Coronary artery (tissue), 2 donors: ENCODE data around the gene RNF157.

Source experiments
- DNase-seq: peaks from one replicate; pipeline ENCODE4 v3.0.0-alpha.2; 2017; ENCODE audit warnings: low spot score
- H3K27ac ChIP-seq, 2 donors: fragments of 200-600 bp; sonication (generic); one replicate each; pipeline ENCODE4 v1.5.1; 2016 to 2019
- H3K4me3 ChIP-seq: fragments of 200-600 bp; sonication (generic); 2 replicates; pipeline ENCODE4 v1.5.1; 2016; ENCODE audit warnings: mild to moderate bottlenecking, moderate library complexity
- TF ChIP-seq, protein P1 (sequence below): fragments of 200-600 bp; sonication (generic); IDR thresholded peaks from one replicate; pipeline ENCODE4 v1.5.1; 2019; ENCODE audit warnings: antibody characterized with exemption

RNF157 gene

DNA sequence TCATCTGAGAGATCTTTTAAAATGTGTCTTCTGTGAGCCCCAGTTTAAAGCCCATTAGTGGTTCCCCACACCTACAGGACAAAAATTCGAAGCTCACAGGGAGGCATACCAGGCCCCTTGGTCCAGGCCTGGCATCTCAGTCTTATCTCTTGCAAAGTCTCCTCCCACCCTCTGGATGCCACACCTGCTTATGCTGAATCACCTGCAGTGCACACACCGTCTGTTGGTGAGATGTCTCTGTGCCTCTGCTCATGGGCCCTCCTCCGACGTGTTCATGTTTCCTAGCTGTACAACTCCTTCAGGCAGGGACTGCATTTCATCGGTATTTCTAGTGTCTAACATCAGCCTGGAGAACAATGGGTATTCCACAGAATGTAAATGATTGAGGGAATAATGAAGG lies 41.6 kb downstream of the RNF157 start:
- DNase-seq: no peak
- H3K27ac ChIP-seq: no peak overlapping the region
- no peak overlapping the region for H3K4me3 ChIP-seq
- TF ChIP-seq, protein P1, sequence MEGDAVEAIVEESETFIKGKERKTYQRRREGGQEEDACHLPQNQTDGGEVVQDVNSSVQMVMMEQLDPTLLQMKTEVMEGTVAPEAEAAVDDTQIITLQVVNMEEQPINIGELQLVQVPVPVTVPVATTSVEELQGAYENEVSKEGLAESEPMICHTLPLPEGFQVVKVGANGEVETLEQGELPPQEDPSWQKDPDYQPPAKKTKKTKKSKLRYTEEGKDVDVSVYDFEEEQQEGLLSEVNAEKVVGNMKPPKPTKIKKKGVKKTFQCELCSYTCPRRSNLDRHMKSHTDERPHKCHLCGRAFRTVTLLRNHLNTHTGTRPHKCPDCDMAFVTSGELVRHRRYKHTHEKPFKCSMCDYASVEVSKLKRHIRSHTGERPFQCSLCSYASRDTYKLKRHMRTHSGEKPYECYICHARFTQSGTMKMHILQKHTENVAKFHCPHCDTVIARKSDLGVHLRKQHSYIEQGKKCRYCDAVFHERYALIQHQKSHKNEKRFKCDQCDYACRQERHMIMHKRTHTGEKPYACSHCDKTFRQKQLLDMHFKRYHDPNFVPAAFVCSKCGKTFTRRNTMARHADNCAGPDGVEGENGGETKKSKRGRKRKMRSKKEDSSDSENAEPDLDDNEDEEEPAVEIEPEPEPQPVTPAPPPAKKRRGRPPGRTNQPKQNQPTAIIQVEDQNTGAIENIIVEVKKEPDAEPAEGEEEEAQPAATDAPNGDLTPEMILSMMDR: no peak

- Histone ChIP-seq H3K4me3 (no peak overlapping the region), H3K27ac (no peak overlapping the region)
- TF ChIP-seq, protein P1: no peak
- DNase-seq: no peak
These were observed 42.4 kb downstream of the RNF157 start for GRCh38 chr17:76197911-76198310.

DNA sequence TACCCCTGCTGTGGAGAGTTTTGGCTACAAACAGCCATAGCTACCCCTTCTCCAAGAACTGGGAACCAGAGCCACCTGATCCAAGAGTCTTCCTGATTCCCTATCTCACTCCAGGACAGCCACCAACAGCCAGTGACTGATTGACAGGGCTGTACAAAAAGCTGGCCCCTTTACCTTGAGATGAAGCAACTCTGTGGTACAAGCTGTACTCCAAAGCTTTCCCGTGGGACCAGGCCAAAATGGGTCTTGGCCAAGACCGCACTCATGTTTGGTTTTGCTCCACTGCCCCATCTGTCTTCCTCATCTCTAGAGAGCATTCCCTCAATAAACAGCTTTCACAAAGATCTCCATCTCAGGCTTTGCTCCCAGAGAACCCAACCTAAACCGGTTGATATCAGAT lies 43.6 kb downstream of the RNF157 start:
- TF ChIP-seq, protein P1: no peak
- DNase-seq: no peak
- H3K27ac ChIP-seq: no peak overlapping the region
- no peak overlapping the region for H3K4me3 ChIP-seq

GRCh38 chr17:76195281-76196096 lies 44.8 kb downstream of the RNF157 start:
- Histone ChIP-seq H3K4me3 (no peak overlapping the region), H3K27ac (no peak overlapping the region)
- TF ChIP-seq, protein P1: no peak
- DNase-seq: no peak

DNA sequence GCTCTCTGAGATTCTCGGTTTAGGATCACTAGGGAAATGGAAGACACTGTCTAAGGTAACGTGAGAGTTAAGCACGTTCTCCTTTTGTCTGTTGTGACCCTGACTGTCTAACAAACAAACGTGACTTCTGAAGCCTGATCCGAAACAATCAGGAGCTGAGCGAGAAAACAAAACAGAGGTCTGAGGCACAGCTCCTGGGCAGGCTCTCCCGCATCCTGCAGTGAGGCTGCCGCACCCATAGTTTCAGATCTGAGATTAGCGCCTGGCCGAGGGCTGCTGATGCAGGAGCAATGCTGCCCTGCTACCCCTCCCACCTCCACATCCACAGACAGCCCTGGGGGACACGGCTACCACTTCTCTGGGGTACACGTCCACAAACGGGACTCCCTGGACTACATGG lies 46.7 kb downstream of the RNF157 start:
- DNase-seq: no peak
- TF ChIP-seq, protein P1: no peak
- Histone ChIP-seq H3K4me3 (no peak overlapping the region), H3K27ac (no peak overlapping the region)

DNA sequence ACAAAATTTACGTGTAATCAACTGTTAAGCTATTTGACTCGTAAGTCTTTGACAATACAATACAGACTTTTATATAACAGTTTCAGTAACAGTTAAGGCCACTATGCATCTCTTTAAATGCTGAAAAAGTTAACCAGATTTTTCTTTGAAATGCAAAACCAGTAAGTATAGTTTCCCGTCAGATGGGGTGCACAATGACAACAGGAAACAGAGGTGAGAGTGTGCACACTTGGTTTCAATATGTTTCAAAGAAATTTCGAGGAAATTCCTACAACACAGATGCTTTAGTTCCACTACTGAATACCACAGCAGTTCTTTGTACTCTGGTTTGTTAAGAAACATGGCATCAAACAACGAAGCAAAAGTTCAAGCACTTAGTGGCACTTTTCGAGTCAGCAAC lies 48.4 kb downstream of the RNF157 start:
- TF ChIP-seq, protein P1: no peak
- DNase-seq: no peak
- Histone ChIP-seq H3K27ac (no peak overlapping the region), H3K4me3 (no peak overlapping the region)

GRCh38 chr17:76189741-76190140 lies 50.6 kb downstream of the RNF157 start:
- TF ChIP-seq, protein P1: no peak
- Histone ChIP-seq H3K4me3 (no peak overlapping the region), H3K27ac (no peak overlapping the region)
- no peak for DNase-seq
